Measurements from ENCODE around the gene MOG. TPM values are rescaled to one million over a fixed set of nuclear protein-coding genes. Genes with fewer than 3 reads are reported as not detected.

Gene MOG
- total RNA-seq, 1 experiment from 2014 or later = 0.55 TPM

GRCh38 chr6:29624520-29624961 is 32.4 kb upstream of the MOG start:
- ATAC-seq = peak; percentile 4
- peaks cover 71% of the 10 kb centered on the region for H3K4me1 Mint-ChIP-seq
- ChIA-PET POLR2A (interaction anchor here (0.7 to 1.7 kb wide), 2 partner anchors 9 to 26 kb away, joined by 3 to 9 read pairs; partner anchors contain the start of gene GABBR1), CTCF (interaction anchor here (0.9 to 6.4 kb wide), 9 partner anchors 9 to 72 kb away, joined by 3 to 63 read pairs (median 5); partner anchors contain the start of gene GABBR1)
- H3K4me3 Mint-ChIP-seq = peak overlapping the region; percentile 87
- TF ChIP-seq CREM (CRISPR knock-in tag; IDR thresholded peaks at IDR 0.05) = 0 out of 2 replicates have a peak, but pooled peaks have one; percentile 34
- TF ChIP-seq, protein P1, sequence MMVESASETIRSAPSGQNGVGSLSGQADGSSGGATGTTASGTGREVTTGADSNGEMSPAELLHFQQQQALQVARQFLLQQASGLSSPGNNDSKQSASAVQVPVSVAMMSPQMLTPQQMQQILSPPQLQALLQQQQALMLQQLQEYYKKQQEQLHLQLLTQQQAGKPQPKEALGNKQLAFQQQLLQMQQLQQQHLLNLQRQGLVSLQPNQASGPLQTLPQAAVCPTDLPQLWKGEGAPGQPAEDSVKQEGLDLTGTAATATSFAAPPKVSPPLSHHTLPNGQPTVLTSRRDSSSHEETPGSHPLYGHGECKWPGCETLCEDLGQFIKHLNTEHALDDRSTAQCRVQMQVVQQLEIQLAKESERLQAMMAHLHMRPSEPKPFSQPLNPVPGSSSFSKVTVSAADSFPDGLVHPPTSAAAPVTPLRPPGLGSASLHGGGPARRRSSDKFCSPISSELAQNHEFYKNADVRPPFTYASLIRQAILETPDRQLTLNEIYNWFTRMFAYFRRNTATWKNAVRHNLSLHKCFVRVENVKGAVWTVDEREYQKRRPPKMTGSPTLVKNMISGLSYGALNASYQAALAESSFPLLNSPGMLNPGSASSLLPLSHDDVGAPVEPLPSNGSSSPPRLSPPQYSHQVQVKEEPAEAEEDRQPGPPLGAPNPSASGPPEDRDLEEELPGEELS (CRISPR knock-in tag; IDR thresholded peaks at IDR 0.05) = peak; percentile 85; the same call in 1 of the 2 replicates
- peak; percentile 92 for TF ChIP-seq ZNF423 (CRISPR knock-in tag; IDR thresholded peaks at IDR 0.05)
- TF ChIP-seq FOXJ3 (CRISPR knock-in tag; IDR thresholded peaks at IDR 0.05; ENCODE audit: borderline replicate concordance) = 0 out of 2 replicates have a peak, but pooled peaks have one; percentile 45
- no peak for TF ChIP-seq SMAD4 (CRISPR knock-in tag; IDR thresholded peaks at IDR 0.05)
- TF ChIP-seq ESRRA (CRISPR knock-in tag; IDR thresholded peaks at IDR 0.05; ENCODE audit: borderline replicate concordance) = no peak
- TF ChIP-seq, protein P2, sequence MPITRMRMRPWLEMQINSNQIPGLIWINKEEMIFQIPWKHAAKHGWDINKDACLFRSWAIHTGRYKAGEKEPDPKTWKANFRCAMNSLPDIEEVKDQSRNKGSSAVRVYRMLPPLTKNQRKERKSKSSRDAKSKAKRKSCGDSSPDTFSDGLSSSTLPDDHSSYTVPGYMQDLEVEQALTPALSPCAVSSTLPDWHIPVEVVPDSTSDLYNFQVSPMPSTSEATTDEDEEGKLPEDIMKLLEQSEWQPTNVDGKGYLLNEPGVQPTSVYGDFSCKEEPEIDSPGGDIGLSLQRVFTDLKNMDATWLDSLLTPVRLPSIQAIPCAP (CRISPR knock-in tag; IDR thresholded peaks at IDR 0.05) = no peak
- TF ChIP-seq ARID4B (CRISPR knock-in tag; IDR thresholded peaks at IDR 0.05; ENCODE audit: borderline replicate concordance) = peak; percentile 51; the same call in 1 of the 2 replicates
- 0 out of 2 replicates have a peak, but pooled peaks have one; percentile 49 for TF ChIP-seq SP1 (CRISPR knock-in tag; conservative IDR thresholded peaks at IDR 0.05)
- TF ChIP-seq EMX1 (CRISPR knock-in tag; IDR thresholded peaks at IDR 0.05) = no peak
- TF ChIP-seq TEAD1 (CRISPR knock-in tag; IDR thresholded peaks at IDR 0.05) = peak; percentile 62; the same call in 1 of the 2 replicates
- no peak for TF ChIP-seq NR2C2 (CRISPR knock-in tag; IDR thresholded peaks at IDR 0.05)
- no peak for TF ChIP-seq AR (CRISPR knock-in tag; IDR thresholded peaks at IDR 0.05)
- peak; percentile 75 for TF ChIP-seq FOXK1 (CRISPR knock-in tag; IDR thresholded peaks at IDR 0.05)
- TF ChIP-seq GABPB1 (CRISPR knock-in tag; IDR thresholded peaks at IDR 0.05) = no peak
- TF ChIP-seq IRF2 (CRISPR knock-in tag; IDR thresholded peaks at IDR 0.05; ENCODE audit: borderline replicate concordance, low read depth) = no peak
- no peak for TF ChIP-seq ATF6 (CRISPR knock-in tag; IDR thresholded peaks at IDR 0.05)
- peak; percentile 94 for TF ChIP-seq ETV6 (CRISPR knock-in tag; IDR thresholded peaks at IDR 0.05)
- H3K27ac Mint-ChIP-seq = peak overlapping the region; percentile 66
- H3K27me3 Mint-ChIP-seq (ENCODE audit: low read depth) = no peaks in the 10 kb centered on the region
- H3K36me3 Mint-ChIP-seq = peaks cover 46% of the 10 kb centered on the region
- peak; percentile 55 for DNase-seq (ENCODE audit: low spot score)
- H3K9me3 Mint-ChIP-seq = no peaks in the 10 kb centered on the region
